LNCaP clone FGC (cell line): ENCODE data around the gene TACC3.

Source experiments
- DNase-seq: peaks from one replicate; pipeline ENCODE4 v3.0.0-alpha.2; 2011; ENCODE audit warnings: low read depth
- H3K4me3 ChIP-seq: 2 replicates; pipeline ENCODE4 v1.5.1; 2011; ENCODE audit warnings: mild to moderate bottlenecking, low read depth, low read length, control low read depth
- CTCF ChIP-seq: IDR thresholded peaks from 2 replicates; pipeline ENCODE4 v1.5.1; 2012; ENCODE audit warnings: mild to moderate bottlenecking; ENCODE audit not compliant: control insufficient read depth, insufficient read depth; ENCODE audit errors: extremely low read depth

TACC3 gene

GRCh38 chr4:1751919-1752283 is 30.6 kb downstream of the TACC3 start:
- no peak for DNase-seq
- no peak for TF ChIP-seq CTCF
- no peak overlapping the region for H3K4me3 ChIP-seq

GRCh38 chr4:1752284-1753041 is 31.1 kb downstream of the TACC3 start:
- H3K4me3 ChIP-seq: no peak overlapping the region
- no peak for DNase-seq

GRCh38 chr4:1753294-1753696 is 32.0 kb downstream of the TACC3 start:
- H3K4me3 ChIP-seq: no peak overlapping the region
- no peak for DNase-seq
- TF ChIP-seq CTCF: no peak

More at GRCh38 chr4:1752284-1753041, 31.1 kb downstream of the TACC3 start:
- TF ChIP-seq CTCF: no peak

- no peak for DNase-seq
- H3K4me3 ChIP-seq: no peak overlapping the region
- no peak for TF ChIP-seq CTCF
These were observed 32.5 kb downstream of the TACC3 start for GRCh38 chr4:1753697-1754311.

GRCh38 chr4:1754336-1754735 is 33.0 kb downstream of the TACC3 start:
- H3K4me3 ChIP-seq: no peak overlapping the region
- no peak for TF ChIP-seq CTCF
- no peak for DNase-seq

GRCh38 chr4:1755297-1755696 is 34.0 kb downstream of the TACC3 start:
- TF ChIP-seq CTCF: no peak
- DNase-seq: no peak
- no peak overlapping the region for H3K4me3 ChIP-seq

- TF ChIP-seq CTCF: no peak
- DNase-seq: no peak
- no peak overlapping the region for H3K4me3 ChIP-seq
These were observed 34.8 kb downstream of the TACC3 start for GRCh38 chr4:1756079-1756478.
